Measurements from ENCODE around the gene METTL2A.
A peak's percentile ranks its signal among the peaks of the same experiment; 100 is the strongest.
"Not testable (repeated sequence)": the region's sequence is repeated elsewhere in the genome, so short reads cannot be mapped to it uniquely, and the experiment has no call there.

METTL2A gene

DNA sequence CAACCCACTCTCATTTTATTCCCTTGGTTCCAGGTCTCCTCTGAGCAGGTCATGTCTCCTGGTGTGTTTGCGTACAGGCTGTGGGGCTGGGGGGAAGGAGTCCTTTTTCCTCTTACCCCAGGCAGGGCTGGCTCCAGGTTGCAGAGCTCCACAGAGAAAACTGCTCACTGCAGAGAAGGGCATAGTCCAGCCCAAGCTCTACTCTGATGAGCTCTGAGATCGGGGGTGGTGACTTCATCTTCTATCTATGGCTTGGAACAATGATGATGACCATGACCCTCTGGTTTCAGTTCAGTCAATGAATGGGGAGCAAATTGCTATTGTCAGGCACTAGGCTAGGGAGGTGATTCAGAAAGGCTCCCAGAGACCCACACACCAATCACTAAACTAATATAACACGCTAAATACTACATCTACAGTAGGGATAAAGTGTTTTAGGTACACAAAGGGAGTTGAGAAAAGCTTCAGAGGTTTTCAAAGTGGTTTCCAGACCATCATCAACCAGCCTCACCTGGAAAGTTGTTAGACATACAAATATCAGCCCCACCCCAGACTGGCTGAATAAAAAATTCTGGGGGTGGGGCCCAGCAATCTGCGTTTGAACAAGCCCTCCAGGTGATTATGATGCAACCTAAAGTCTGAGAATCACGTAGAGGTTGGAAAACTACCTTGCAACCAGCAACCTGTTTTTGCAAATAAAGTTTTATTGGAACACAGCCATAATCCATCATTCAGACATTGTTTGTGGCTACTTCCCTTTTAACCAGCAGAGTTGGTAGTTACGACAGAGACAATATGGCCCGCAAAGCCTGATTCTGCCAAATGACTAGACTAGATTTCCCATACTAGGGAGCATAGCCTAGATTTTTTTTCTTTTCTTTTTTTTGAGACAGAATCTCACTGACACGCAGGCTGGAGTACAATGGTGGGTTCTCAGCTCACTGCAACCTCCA is 49.6 kb downstream of the METTL2A start:
- DNase-seq: not testable (repeated sequence)

- not testable (repeated sequence) for DNase-seq
These were observed 53.4 kb downstream of the METTL2A start for GRCh38 chr17:62477111-62477510.

DNA sequence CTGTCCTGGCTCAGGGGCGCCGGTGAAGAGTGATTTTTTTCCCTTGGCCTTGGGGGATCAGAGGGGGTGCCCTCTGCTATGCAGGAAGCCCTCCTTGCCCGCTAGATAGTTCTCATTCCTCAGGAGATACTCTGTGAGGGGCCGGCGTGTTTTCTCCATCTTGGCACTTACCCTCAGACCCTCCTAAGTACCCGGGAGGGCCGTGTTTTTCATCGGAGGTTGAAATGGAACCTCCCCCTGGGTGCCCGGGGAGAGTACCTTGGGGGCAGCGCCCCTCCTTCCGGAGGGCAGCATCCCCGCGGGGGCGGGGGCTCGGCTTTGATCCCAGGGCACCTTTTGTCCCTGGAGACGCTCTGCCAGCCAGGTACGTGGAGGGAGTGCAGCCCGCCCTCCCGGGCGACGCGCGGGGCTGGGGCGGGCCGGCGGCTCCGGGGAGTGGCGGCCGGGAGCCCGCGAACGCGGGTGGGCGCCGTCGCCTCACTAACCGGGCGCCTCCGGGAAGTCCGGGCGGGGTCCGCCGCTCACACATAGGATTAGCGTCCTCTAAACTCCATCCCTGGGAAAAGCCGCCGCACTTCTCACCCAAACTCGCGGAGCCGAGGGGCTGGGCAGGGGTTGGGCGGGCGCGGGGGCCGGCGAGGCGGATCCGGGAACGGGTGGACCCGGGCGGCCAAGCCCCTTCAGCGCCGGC is 54.2 kb downstream of the METTL2A start:
- not testable (repeated sequence) for DNase-seq

- DNase-seq: peak; percentile 48
These were observed 54.8 kb downstream of the METTL2A start, which contains the start of gene TLK2 for GRCh38 chr17:62478424-62478879. TSS of gene TLK2 (plus strand) at chr17:62478825. CDS start at chr17:62481126, 2,301 bp downstream.

GRCh38 chr17:62478880-62479638 is 55.4 kb downstream of the METTL2A start:
- DNase-seq: not testable (repeated sequence)

DNA sequence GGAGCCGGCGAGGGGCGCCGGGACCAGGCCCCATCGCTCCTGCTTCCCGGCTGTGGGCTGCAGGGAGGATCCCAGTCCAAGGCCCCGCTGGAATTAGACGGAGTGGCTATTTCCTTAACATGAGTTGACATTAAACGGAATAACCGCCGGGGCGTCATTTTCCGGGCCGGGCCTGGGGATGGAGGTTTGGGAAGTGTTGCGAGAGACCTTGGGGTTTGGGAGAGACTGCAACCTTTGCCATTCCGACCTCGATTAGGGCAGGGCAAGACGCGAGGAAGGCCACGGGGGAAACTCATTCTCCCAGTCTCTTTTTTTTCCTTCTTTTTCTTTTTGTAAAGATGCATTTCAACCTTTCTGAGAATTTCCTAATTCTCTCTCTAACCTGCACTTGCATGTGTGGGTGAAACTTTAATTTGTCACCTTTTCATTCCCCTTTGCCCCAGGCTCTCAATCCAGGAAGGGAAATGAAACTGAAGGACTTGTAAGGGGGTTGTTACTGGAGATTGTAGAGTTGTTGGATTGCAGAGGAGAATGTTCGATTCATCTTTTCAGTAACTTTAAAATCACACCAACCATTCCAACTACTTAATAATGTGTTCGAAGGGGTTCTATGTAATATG is 56.1 kb downstream of the METTL2A start:
- DNase-seq: not testable (repeated sequence)

DNA sequence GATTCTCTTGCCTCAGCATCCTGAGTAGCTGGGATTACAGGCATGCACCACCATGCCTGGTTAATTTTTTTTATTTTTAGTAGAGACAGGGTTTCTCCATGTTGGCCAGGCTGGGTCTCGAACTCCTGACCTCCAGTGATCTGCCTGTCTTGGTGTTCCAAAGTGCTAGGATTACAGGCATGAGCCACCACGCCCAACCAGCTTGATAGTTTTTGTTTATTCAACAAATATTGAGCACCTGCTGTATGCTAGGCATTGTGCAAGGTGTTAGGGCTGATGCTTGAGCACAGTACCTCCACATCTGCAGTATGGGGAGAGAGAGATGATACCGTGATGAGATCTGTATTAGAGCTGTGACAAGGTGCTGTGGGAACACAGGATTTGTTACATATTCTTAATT is 58.9 kb downstream of the METTL2A start:
- not testable (repeated sequence) for DNase-seq

DNA sequence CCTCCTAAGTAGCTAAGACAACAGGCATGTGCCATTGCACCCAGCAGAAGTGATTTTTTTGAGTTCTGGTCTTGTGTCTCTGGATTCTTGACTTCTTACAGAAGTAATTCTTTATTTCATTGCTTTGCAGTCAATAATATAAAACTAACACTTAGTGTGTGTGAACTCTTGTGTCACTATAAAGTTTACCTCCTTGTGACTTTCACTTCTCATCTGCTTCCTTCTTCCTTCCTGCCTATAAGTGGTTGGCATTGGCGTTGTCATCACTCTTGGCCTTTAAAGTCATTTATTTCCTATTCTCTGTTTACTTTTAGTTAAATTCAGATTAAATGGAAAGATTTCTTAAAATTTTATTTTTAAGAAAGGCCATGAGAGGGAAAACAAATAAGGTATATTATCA is 67.3 kb downstream of the METTL2A start:
- DNase-seq: not testable (repeated sequence)

GRCh38 chr17:62493049-62493655 is 69.5 kb downstream of the METTL2A start:
- not testable (repeated sequence) for DNase-seq

DNA sequence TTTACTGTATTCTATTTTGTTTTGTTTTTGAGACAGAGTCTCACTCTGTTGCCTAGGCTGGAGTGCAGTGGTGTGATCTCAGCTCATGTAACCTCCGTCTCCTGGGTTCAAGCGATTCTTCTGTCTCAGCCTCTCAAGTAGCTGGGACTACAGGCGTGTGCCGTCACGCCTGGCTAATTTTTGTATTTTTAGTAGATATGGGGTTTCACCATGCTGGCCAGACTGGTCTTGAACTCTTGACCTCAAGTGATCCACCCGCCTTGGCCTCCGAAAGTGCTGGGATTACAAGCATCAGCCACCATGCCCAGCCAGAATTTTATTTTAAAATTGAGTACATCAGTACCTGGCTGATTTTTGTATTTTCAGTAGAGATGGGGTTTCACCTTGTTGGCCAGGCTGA is 70.4 kb downstream of the METTL2A start:
- DNase-seq: not testable (repeated sequence)

DNA sequence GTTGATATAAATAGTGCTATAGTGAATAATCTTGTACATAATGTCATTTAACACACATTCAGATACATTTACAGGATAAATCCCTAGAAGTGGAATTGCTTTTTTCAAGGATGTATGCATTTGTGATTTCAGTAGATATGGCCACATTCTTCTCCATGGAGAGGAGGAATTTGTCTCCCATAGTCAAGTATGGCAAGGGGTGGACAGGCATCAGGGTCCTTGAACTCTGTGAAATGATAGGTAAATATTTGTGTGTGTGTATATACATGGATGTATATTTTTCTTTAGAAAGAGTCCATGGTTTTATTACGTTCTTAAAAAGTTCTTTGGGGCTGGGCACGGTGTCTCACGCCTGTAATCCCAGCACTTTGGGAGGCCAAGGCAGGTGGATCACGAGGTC is 72.6 kb downstream of the METTL2A start:
- not testable (repeated sequence) for DNase-seq

DNA sequence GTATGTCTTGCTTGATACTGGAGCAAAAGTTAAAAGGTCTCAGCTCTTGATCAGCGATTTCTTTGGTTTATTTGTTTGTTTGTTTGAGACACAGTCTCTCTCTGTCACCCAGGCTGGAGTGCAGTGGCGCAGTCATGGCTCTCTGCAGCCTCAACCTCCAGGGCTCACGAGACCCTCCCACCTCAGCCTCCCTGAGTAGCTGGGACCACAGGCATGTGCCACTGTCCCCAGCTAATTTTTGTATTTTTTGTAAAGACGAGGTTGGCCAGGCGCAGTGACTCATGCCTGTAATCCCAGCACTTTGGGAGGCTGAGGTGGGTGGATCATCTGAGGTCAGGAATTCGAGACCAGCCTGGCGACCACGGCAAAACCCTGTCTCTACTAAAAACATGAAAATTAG is 75.1 kb downstream of the METTL2A start:
- DNase-seq: not testable (repeated sequence)
